Dendritic cell treated with granulocyte-macrophage colony-stimulating factor and Interleukin-4, amounts not matched to agents 40 ng/mL and 50 ng/mL, for 4 days (primary cell): ENCODE data around the gene DGCR6L.

Experiments
- H3K27ac Mint-ChIP-seq: one replicate; pipeline ENCODE4 v1.8.0; 2022; ENCODE audit warnings: mild to moderate bottlenecking, mixed read lengths
- H3K27me3 Mint-ChIP-seq: one replicate; pipeline ENCODE4 v1.8.0; 2022; ENCODE audit warnings: mild to moderate bottlenecking, mixed read lengths
- H3K36me3 Mint-ChIP-seq: one replicate; pipeline ENCODE4 v1.8.0; 2022; ENCODE audit warnings: low read depth, mixed read lengths
- H3K4me1 Mint-ChIP-seq: one replicate; pipeline ENCODE4 v1.8.0; 2022; ENCODE audit warnings: low read depth, mixed read lengths
- H3K4me3 Mint-ChIP-seq: one replicate; pipeline ENCODE4 v1.8.0; 2022; ENCODE audit warnings: mild to moderate bottlenecking, moderate library complexity, mixed read lengths
- H3K9me3 Mint-ChIP-seq: one replicate; pipeline ENCODE4 v1.8.0; 2022; ENCODE audit warnings: mixed read lengths
- intact Hi-C: fragments of 100-400 bp; cut with micrococcal nuclease; formaldehyde crosslinking; loops from one replicate; pipeline ENCODE4 v1.15.0; 2022

The DGCR6L gene

GRCh38 chr22:20264614-20265452 is 55.0 kb downstream of the DGCR6L start:
- Mint-ChIP-seq H3K4me1 (peaks cover 5% of the 10 kb centered on the region), H3K27me3 (peaks cover 28% of the 10 kb centered on the region), H3K9me3 (no peaks in the 10 kb centered on the region), H3K36me3 (no peaks in the 10 kb centered on the region), H3K4me3 (no peak overlapping the region), H3K27ac (no peak overlapping the region)
- intact Hi-C loops, result no loop called here
